GM12864 (cell line): ENCODE data around the gene AP4M1.

Source experiments
- DNase-seq: peaks from one replicate; pipeline ENCODE4 v3.0.0-alpha.2; 2011; ENCODE audit warnings: low read depth
- H3K4me3 ChIP-seq: 2 replicates; pipeline ENCODE4 v1.5.1; 2011; ENCODE audit warnings: mild to moderate bottlenecking, low read depth, low read length, control low read depth
- TF ChIP-seq, protein P1 (sequence below): IDR thresholded peaks from 2 replicates; pipeline ENCODE4 v1.5.1; 2011; ENCODE audit warnings: low read depth, mild to moderate bottlenecking, moderate library complexity, low read length, control low read depth, inconsistent platforms; ENCODE audit errors: missing control alignments

Gene AP4M1

GRCh38 chr7:100064162-100064561 is 37.3 kb upstream of the AP4M1 start:
- TF ChIP-seq, protein P1, sequence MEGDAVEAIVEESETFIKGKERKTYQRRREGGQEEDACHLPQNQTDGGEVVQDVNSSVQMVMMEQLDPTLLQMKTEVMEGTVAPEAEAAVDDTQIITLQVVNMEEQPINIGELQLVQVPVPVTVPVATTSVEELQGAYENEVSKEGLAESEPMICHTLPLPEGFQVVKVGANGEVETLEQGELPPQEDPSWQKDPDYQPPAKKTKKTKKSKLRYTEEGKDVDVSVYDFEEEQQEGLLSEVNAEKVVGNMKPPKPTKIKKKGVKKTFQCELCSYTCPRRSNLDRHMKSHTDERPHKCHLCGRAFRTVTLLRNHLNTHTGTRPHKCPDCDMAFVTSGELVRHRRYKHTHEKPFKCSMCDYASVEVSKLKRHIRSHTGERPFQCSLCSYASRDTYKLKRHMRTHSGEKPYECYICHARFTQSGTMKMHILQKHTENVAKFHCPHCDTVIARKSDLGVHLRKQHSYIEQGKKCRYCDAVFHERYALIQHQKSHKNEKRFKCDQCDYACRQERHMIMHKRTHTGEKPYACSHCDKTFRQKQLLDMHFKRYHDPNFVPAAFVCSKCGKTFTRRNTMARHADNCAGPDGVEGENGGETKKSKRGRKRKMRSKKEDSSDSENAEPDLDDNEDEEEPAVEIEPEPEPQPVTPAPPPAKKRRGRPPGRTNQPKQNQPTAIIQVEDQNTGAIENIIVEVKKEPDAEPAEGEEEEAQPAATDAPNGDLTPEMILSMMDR: no peak
- DNase-seq: no peak
- no peak overlapping the region for H3K4me3 ChIP-seq

DNA sequence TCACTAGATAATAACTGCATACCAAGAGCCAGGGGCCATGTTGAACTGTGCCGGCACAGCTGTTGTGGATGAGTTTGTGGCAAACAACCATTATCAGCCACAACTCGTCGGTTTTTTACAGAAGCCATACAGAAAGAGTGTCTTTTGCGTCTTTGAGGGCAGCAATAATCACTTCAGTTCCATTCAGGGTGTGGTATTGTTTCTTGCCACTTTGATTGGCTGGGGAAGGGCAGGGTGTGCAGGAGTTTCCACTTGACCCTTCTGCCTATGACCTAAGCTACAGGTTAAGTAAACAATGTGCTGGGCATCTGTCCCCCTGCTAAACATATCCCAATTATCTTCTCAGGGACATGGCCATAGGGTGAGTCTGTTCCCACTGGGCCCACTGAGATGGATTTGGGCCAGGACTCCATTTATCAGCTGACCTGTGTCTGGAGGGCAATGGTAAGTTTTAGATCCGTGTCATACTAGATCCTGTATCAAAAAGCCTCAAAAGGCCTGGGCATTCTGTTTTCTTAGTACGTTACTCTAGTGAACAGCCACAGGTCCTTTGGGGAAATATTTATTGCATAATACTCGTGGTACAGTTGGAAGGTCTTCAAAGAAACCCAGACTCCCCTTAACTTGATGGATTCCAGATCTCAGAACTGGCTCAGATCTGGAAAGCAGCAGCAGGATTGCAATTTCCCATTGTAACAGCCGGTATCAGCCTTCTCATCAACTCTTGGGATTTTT is 35.8 kb upstream of the AP4M1 start:
- TF ChIP-seq, protein P1: no peak
- no peak for DNase-seq
- no peak overlapping the region for H3K4me3 ChIP-seq

GRCh38 chr7:100066953-100067352 is 34.5 kb upstream of the AP4M1 start:
- DNase-seq: no peak
- no peak overlapping the region for H3K4me3 ChIP-seq
- TF ChIP-seq, protein P1: no peak

DNA sequence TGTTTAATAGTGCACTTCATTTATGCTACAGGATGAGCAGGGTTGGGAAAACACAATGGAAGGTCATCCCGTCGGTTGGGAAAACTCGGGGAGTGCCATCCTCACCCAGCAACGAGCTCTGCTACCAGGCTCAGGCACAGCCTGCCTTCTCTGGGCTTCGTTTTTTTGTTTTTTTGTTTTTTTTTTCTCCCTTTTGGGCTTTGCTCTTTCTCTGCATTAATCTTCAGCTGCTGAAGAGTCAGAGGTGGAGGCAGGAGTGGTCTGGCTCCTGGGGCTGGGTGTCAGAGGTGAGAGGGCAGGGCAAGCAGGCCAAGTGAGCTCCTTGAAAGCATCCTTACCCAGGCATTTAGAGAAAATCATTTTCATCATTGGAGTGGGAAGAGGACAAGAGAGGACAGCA is 31.5 kb upstream of the AP4M1 start:
- TF ChIP-seq, protein P1: no peak
- H3K4me3 ChIP-seq: no peak overlapping the region
- DNase-seq: no peak

DNA sequence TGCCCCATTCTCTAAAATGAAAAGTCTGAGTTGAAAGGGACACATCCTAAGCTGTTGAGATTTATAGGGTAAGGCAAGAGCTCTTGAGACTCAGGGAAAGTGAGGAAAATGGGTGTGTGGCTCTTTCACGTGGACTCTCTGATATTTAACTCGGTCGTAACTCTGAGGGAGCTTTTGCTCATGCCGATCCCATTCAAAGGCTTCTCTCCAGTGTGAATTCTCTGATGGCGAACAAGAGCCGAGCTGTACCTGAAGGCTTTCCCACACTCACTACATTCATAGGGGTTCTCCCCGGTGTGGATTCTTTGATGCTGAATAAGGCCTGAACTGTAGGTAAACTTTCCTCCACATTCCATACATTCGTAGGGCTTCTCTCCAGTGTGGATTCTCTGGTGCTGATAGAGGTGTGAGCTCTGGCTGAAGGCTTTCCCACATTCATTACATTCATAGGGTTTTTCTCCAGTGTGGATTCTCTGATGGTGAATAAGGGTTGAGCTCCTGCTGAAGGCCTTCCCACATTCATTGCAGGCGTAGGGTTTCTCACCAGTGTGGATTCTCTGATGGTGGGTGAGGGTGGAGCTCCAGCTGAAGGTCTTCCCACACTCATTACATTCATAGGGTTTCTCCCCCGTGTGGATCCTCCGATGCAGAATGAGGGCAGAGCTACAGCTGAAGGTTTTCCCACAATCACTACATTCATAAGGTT is 30.3 kb upstream of the AP4M1 start:
- no peak overlapping the region for H3K4me3 ChIP-seq
- no peak for DNase-seq
- TF ChIP-seq, protein P1: no peak

DNA sequence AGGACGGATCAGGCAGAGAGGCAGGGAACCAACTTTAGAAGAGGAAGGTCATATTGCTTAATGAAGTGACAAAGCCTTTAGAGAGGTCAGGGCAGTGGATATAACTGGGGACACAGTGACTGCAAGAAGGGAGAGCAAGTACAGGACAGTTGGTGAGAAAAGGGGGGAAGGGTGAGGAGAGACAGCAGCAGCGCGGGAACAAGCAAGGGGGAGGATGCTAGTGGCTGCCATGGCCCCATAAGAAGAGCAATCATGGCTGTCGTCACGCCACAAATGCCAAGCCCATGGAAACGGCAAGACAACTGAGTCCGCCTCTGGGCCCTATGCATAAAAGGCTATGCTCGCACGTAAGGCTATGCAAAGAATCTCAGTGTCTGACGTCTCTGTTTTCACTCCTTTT is 29.0 kb upstream of the AP4M1 start:
- no peak overlapping the region for H3K4me3 ChIP-seq
- DNase-seq: no peak
- TF ChIP-seq, protein P1: no peak

DNA sequence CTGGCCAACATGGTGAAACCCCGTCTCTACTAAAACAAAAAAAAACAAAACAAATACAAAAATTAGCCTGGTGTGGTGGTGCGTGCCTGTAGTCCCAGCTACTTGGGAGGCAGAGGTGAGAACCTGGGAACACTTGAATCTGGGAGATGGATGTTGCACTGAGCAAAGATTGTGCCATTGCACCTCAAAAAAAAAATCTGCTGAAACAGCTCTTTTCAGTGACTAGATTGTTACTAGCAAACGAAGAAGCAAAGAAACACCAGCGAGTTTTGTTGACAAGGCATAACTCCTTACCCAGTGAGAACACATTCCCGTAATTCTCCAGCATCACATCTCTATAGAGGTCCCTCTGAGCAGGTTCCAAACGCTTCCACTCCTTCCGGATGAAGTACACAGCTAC is 26.6 kb upstream of the AP4M1 start:
- H3K4me3 ChIP-seq: no peak overlapping the region
- TF ChIP-seq, protein P1: no peak
- no peak for DNase-seq
